ENCODE results near the gene STX7.

The STX7 gene

GRCh38 chr6:132412656-132413498, 100.0 kb downstream of the STX7 start:
- no peak for DNase-seq (ENCODE audit: low read depth)

GRCh38 chr6:132411296-132411695, 101.6 kb downstream of the STX7 start:
- no peak for DNase-seq (ENCODE audit: low read depth)

GRCh38 chr6:132410830-132411229, 102.1 kb downstream of the STX7 start:
- no peak for DNase-seq (ENCODE audit: low read depth)

- no peak for DNase-seq (ENCODE audit: low read depth)
Observed at GRCh38 chr6:132405143-132405915, 107.6 kb downstream of the STX7 start.

- DNase-seq (ENCODE audit: low read depth) = no peak
Observed at GRCh38 chr6:132404736-132405135, 108.2 kb downstream of the STX7 start.

- no peak for DNase-seq (ENCODE audit: low read depth)
Observed at GRCh38 chr6:132404330-132404729, 108.6 kb downstream of the STX7 start.

- no peak for DNase-seq (ENCODE audit: low read depth)
Observed at GRCh38 chr6:132401618-132402285, 111.2 kb downstream of the STX7 start.

- no peak for DNase-seq (ENCODE audit: low read depth)
Observed at GRCh38 chr6:132400883-132401617, 111.9 kb downstream of the STX7 start, which contains the start of gene MOXD1. TSS of gene MOXD1 (minus strand) at chr6:132401475. CDS start at chr6:132401426, 49 bp downstream.

GRCh38 chr6:132400555-132400882, 112.4 kb downstream of the STX7 start:
- no peak for DNase-seq (ENCODE audit: low read depth)

- DNase-seq (ENCODE audit: low read depth) = no peak
Observed at GRCh38 chr6:132399376-132400074, 113.4 kb downstream of the STX7 start.

All from HS-27A (cell line).